ENCODE measurements around the gene NUCB1.
"Not testable (repeated sequence)": the region's sequence is repeated elsewhere in the genome, so short reads cannot be mapped to it uniquely, and the experiment has no call there.

DNA sequence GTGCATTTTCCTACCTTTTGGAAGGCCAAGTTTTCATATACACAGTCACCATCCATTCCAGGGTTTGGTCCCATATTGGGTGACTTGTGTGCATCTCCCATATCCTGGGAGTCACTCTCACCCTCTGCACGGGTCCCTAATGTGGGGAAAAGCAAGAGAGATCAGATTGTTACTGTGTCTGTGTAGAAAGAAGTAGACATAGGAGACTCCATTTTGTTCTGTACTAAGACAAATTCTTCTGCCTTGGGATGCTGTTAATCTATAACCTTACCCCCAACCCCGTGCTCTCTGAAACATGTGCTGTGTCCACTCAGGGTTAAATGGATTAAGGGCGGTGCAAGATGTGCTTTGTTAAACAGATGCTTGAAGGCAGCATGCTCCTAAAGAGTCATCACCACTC, 10.6 kb upstream of the NUCB1 start:
- TF ChIP-seq EZH2 (IDR thresholded peaks at IDR 0.05; ENCODE audit: borderline replicate concordance, low read depth, low read length, severe bottlenecking); POLR2A (IDR thresholded peaks at IDR 0.05; ENCODE audit: low read depth, low read length); POLR2AphosphoS5 (IDR thresholded peaks at IDR 0.05; ENCODE audit: insufficient read depth, low read depth, low read length): not testable (repeated sequence)
- TF ChIP-seq, protein P1, sequence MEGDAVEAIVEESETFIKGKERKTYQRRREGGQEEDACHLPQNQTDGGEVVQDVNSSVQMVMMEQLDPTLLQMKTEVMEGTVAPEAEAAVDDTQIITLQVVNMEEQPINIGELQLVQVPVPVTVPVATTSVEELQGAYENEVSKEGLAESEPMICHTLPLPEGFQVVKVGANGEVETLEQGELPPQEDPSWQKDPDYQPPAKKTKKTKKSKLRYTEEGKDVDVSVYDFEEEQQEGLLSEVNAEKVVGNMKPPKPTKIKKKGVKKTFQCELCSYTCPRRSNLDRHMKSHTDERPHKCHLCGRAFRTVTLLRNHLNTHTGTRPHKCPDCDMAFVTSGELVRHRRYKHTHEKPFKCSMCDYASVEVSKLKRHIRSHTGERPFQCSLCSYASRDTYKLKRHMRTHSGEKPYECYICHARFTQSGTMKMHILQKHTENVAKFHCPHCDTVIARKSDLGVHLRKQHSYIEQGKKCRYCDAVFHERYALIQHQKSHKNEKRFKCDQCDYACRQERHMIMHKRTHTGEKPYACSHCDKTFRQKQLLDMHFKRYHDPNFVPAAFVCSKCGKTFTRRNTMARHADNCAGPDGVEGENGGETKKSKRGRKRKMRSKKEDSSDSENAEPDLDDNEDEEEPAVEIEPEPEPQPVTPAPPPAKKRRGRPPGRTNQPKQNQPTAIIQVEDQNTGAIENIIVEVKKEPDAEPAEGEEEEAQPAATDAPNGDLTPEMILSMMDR (IDR thresholded peaks at IDR 0.05; ENCODE audit: extremely low read depth in 1 of 2, insufficient read depth in 1 of 2, low read depth in 1 of 2, low read length in 2 of 2) = not testable (repeated sequence)

Data from endothelial cell of umbilical vein (primary cell).